HG03103 (cell line): ENCODE measurements around the gene TMA16.

Experiments used
- ATAC-seq: cut with Tn5 transposase; IDR thresholded peaks from one replicate; pipeline ENCODE4 v1.9.1; 2021; ENCODE audit warnings: low read depth; ENCODE audit not compliant: unreplicated experiment

The TMA16 gene

DNA sequence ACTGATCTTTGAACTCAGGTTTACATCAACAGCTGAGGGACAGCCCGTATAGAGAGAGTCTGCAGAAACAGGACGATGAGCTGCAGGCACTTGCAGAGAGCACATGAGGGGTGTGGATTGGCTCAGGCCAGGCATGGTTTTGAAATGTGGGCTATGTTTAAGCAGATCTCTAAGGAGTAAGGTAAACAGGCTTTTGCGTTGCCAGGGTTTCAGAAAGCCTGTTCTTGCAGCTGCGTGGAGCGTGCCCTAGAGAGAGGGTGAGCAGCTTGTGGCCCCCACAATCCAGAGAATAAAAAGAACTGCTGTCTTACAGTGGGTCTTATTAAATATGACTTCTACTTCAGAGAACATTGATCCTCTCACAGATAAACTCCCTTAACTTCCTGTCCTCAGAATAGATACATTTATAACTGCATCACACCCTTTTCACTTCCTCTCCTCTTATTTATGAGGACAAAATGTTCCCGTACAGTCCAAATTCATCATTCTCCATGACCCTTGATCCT lies 64.1 kb downstream of the TMA16 start:
- ATAC-seq, result peak; percentile 57

DNA sequence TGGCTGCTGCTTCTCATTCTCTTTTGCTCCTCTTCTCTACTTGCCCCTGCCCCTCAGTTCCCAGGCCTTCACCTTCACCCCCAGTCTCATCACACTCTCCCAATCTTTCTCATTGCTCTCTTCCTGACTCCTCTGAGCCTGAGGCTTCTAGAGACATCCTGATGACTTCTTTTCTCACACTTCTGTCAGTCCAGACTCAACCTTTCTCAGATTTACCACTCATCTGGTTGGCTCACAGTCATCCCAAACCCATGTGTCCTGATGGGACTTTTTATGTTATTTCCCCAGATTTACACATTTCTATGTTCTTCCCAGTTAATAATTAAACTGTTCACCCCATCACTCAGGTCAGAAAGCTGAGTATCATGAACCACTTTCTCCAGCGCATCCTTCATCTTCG lies 68.0 kb downstream of the TMA16 start:
- ATAC-seq, result no peak

DNA sequence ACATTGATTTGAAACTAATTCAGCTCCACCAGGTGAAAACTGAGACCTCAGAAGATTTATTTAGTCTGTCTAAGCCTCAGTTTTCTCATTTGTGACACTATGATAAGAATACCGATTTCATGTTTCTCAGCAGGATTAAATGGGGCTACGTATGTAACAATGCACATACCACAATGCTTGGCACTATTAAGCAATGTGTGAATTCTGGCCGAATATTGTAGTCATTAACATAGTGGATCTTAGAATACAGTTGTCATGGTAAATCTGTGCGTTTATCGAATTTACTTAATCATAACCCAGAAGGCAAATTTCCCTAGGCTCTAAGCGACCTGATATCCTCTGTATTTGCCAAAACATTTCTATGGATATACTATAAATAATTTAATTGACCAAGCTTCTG lies 69.1 kb downstream of the TMA16 start:
- ATAC-seq, result no peak

DNA sequence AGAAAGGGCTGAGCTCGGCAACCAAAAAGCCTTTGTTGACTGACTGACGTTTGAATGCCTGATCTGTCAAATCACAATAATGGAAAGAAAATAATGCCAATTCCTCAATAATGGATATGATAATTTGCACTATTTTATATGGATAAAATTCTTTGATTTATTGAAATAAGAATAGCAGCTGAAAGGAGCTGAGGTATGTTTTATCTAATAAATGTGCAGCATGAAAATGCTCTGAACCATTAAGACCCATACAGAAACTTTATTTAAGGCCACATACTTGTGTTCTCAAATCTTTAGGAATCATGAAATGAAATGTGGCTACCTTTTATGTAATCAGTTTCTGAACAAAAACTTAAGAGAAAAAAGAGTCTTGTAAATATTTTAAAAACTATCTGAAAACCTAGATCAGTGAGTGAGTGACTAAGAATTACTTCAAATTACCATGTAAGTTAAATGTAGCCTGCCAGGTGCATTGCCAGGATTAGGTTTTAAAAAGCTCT lies 69.8 kb downstream of the TMA16 start:
- no peak for ATAC-seq

DNA sequence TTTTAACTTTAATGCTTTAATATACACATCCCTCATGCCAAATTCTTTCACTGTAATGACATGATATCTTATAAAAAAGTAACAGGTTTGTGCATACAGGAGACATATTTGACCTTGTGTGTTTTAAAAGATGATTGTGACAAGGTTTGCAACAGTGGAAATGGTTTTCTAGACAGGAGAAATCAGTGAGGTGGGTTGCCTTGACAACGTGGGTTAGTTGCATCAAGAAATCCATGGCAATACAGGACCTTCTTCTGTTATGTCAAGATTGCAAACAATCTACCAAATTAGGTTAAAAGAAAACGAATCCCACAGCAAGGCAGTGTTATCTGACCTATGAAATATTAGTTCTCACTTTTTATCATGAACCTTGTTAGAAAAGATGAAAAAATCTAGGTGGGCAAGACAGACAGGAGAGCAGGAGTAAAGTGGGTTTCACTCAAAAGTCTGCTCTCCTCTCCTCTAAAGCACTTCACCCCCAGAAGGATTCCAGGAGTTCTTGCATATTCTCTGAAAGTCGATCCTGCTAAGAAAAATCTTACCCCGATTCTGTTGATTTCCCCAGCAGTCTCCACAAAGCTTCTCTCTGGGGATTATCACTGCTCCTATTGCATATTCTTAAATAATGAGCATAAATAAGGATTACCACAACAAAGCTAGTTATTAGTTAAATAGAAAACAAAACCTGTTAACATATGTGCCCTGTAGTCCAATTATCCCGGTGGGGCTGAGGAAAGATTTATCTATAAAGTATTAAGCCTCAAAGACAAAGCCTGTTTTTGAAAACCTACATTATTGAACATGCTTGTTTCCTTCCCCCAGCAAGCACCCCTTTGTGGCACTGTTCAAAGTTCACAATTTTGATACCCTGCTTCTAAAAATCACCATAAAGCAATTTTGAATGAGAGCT lies 71.0 kb downstream of the TMA16 start:
- ATAC-seq, result no peak

DNA sequence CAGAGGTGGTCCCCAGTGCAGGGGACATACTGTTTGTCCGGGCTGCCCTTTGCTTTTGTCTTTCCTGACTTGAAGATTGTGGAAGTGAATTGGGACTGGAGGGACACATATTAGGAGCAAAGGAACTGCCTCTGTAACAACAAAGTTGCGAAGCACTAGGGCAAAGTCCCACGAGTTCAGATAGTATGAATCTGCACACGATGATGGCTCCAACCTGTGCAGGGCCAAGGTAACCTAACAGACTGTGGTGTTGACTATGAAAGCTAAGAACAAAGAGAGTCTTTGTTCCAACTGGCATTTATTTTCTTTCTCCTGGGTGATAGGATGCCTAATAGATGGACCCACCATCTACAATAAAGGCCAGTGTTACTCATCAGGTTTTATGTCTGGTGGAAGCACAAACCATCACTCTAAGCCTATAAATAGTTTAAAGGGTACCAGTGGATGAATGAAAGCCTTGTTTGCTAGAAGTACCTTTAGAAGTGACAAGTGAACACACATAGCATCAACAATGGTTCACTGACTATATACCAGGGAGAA lies 71.8 kb downstream of the TMA16 start:
- ATAC-seq, result no peak

DNA sequence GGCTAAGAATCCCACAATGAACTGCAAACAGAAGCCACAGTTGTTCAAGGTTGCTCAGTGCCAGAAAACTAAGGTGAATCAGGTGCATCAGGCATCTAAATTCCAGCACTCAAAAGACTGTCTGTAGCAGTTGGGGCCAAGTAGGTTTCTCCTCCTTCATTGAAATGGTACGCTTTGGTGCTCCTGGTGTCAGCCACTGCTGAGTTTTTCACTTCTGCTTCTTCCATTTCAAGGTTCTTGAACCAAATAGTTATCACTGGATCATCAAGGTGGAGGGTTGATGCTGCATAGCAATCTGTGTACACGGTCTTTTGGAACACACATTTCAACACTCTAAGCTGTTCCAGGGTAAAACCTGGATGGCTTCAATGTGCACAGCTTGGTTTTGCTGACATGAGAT lies 74.4 kb downstream of the TMA16 start:
- ATAC-seq, result peak; percentile 96
